GM18870 (cell line): ENCODE data around the gene FAM216B.
"Not testable (repeated sequence)": the region's sequence is repeated elsewhere in the genome, so short reads cannot be mapped to it uniquely, and the experiment has no call there.

ENCODE experiments used
- ATAC-seq: cut with Tn5 transposase; IDR thresholded peaks from one replicate; pipeline ENCODE4 v1.9.1; 2021; ENCODE audit warnings: moderate library complexity; ENCODE audit not compliant: unreplicated experiment

The FAM216B gene

DNA sequence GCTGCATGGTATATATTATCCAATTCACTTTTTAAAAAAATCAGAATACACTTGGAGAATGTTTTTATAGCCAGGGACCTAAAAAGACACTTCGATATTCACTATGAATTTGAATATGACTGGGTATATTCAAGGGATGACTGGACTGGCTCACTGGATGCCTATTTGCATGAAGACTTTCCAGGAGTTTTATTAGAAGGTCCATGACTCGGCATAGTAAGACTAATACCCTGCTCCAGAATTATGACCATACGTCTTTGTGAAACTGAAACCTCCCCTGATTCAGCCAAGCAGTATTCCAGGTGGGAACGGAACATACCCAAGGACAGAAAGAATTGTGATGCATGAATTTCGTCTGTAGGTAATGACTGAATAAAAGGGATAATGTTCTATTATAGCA, 3.9 kb upstream of the FAM216B start:
- no peak for ATAC-seq

DNA sequence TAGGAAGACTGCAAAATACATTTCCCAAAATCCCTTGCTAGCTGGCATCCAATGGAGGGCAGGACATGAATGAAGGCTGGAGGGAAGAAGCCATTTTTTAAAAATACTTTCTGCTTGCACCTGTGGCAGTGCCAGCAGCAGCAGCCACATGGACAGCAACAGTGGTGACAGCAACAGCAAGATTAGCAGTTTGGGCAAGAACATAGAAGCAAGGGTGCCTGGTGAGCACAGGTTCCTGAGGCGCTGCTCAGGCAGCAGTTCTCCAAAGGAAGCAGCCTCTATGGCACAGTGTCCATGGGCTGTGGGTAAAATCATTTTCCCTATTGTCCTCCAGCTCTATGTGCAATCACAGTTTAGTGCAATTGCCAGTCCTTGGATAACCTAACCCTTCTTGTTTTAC, 1.3 kb upstream of the FAM216B start:
- ATAC-seq: no peak

DNA sequence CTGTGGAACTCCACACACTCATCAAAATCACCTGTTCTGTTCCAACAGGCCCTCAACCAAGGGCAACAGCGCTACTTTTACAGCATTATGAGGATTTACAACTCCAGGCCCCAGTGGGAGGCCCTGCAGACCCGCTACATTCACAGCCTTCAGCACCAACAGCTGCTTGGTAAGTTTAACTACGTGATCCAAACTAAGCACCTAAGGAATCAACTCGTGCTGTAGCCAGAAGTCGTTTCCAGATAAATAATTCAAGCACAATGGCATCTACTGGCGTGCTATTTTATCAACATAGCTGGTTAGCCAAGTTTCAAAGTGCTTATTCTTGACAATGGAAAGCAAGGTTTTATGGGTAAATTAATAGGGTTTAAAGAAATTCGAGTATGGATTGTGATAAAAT, 5.3 kb downstream of the FAM216B start:
- no peak for ATAC-seq

DNA sequence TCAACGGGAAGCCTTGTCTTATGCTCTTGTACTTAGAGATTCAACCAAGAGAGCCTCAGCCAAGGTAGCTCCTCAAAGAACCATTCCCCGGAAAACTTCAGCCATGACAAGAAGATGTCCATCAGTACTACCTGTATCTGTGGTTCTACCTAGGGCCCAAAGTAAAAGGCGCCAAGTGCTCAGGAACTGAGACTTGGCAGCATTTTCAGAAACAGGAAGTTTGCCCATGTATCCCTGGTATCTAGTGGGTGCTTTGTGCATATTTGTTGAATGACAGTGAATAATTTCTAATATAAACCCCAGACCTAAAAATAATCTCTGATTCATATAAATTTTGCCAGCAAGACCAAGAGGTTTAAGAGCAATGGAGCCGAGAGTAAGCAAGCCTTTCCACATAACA, 7.2 kb downstream of the FAM216B start:
- no peak for ATAC-seq

DNA sequence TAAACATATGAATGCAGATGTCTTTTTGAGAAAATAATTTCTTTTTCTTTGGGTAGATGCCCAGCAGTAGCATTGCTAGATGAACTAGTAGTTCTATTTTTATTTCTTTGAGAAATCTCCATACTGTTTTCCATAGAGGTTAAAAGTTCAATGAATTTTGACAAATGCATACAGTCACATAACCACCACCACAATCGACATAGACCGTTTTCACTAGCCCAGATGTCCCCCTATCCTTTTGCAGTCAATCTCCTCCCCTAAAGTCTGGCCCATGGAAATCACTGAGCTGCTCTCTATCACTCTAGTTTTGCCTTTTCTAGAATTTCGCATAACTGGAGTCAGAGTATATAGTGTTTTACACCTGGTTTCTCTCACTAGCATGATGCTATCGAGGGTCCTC, 10.8 kb downstream of the FAM216B start:
- no peak for ATAC-seq

DNA sequence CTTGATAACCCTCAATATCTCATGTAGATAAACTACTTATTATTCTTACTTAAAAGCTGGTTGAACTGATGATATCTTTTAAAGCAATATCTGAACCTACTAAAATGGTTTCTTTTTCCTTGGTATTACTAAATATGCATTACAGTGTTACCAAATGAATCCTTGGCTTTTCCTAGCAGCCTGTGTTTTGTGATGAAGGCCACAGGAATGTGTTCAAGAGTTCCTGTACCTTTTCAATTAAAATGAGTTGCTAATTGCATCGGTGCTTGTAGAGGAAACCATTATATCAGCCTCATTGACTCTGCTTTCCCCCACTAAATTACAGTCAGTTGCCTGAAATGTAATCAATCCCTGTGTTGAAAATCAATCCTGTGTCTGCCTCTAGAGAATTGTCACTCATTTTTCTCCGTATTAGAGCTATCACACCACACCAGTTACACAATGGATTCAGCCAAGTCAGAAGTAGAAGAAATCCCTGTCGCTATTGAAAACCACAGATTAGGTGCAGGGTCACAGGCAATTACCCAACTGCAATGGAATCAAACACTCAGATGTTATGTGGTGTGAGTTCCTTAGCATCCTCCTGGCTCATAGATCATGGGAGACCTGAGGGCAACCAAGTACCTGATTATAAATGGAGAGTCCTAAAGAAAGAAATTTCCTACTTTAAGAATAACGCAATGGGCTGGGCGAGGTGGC, 13.3 kb downstream of the FAM216B start:
- ATAC-seq: no peak

DNA sequence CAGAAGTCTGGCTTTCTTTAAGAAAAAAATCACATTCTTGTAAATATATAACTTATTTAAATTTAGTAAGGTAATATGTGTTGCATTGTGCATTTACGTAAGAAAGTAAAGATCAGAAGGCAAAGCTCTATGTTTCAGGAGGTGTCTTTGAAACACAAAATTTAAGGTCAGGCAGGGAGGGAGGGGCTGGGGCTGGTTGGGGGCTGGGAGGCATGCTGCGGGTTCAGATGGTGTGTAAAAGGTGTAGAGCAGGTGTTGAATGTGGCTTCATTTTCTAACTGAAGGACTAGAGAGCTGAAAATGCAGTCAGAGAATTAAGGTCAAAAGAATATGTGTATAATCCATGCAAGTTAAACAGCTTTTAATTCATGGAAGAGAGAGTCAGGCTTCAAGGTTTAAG, 14.3 kb downstream of the FAM216B start:
- ATAC-seq: no peak

DNA sequence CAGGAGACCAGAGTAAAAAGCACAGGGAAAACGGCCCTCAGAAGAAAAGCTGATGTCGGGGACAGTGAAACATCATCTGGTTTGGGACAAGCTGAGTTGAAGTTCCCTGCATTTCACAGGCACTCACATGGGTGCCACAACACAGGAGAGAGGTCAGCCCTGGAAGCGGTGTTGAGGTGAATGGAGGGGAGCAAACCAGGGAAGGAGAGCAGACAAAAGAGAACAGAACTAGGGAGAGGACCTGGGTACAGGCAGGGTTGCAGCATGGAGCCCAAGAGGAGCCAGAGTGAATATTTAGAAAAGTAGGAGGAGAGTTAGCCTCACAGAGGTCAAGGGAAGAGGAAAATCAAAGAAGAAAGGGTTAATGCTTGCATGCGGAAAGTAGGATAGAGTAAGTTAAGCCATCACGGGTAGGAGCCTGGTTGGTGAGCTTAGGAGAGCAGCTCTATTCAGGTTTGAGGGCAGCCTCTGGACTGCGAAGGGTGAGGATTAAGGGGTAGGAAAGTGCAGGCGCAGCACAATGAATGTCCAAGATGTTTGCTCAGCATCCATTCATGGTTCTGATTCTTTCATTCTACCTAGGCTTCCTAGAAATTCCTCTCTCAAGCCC, 15.5 kb downstream of the FAM216B start:
- ATAC-seq: no peak

DNA sequence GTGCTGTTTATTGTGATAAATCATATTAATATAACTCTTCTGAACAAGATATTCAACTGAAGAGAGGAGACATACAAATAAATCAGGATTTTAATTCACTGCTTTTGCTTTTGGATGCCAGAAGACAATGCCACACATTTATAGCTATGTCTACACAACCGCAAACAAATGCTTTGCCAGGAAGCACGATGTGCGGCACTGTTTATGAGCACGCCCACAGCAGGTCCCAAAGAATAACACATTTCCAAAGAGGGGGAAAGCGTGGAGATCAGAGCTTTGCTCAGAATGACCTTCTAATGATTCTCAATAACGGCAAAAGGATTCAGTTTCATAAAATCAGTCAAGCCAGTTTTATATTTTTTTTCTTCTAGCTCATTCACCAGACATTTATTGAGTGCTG, 16.7 kb downstream of the FAM216B start:
- no peak for ATAC-seq

DNA sequence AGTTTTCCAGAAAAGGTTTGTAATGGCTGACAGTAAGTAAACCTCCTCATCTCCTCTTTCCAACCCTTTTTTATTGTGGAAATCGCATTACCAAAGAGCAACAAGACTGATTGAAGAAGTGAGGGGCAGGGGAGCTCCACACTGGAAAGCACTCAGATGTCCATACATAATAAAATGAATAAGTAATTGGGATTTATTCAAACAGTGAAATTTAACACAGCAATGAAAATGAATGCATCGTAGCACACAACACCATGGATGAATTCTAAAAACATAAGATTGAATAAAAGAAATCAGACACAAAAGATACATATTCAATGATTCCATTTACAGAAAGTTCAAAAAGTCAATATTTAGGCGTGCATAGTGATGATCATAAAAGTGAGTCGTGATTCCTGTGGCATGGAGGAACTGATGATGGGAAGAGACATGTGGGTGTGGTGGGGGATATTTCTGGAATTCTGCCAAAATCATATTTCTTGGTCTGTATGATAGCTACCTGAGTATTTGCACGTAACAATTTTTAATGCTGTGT, 18.8 kb downstream of the FAM216B start:
- ATAC-seq: no peak

DNA sequence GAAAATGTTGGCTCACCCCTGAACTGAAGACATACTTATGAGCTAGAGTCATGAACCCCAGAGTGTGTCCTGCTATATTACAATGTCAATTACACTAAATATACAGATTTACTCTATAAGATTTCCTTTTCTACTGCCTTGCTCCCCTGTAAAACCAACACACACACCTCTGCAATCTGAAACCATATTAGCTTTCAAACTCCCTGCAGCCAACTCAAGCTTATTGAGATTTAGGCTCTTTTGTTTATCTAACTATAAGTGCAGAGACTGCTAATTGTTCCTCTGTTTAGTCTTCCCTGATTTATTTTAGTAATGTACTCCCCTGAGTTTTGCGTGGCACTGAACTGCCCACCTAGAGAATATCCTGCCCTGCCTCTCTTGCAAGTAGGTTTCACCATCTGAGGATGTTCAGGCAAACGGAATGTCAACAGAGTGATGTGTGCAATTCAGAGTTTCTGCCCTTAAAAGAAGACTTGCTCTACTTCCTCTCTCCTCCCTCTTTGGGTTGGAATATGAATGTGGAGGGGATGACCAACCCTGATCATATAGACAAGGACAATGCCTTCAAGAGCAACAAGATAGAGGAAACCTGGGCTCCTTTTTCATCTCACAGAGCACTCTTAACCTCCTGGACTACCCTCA, 22.3 kb downstream of the FAM216B start:
- ATAC-seq: no peak

DNA sequence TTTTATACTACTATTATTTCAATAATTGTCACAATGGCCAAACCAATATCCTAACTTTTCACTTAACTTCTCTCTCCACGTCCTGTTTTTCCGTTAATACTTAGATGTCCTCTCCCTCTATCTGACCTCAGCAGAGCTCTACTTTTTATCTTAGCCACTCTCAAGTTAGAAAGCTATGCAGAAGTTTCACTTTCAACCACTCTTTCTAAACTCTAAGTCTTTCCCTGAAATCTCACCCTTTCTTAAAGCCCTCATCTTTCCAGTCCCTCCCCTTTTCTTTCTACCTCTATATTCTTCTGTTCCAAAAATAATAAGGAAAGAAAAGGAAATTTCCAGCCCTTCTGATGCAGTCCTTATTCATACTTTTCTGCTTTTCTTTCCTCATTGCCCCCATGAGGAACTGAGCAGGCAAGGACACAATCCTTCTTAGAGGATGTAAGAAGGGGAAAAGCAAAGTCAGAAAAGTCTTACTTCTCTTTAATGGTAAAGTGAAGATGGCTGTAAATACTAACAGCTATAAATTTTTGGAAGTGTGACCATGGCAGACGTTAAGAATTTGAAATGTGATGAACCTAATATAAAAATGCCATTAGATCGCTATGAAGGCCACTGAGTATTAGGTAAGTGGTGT, 23.0 kb downstream of the FAM216B start:
- peak; percentile 57 for ATAC-seq

DNA sequence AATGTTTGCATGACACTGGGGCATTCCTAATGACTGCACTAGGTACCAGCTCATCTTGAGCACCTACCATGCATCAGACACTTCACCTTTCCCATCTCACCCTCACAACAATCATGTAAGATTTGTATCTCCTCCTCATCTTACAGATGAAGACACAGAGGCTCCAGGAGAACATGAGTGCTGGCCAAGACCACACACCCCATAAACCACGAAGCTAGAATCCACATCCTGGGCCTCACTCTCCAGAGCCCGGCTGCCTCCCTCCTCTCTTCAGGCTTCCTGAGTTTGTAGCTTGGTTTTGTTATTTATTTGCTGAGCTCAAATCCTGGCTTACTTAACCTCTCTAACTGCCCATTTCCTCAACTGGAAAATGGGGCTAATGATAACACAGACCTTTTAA, 25.9 kb downstream of the FAM216B start:
- no peak for ATAC-seq

DNA sequence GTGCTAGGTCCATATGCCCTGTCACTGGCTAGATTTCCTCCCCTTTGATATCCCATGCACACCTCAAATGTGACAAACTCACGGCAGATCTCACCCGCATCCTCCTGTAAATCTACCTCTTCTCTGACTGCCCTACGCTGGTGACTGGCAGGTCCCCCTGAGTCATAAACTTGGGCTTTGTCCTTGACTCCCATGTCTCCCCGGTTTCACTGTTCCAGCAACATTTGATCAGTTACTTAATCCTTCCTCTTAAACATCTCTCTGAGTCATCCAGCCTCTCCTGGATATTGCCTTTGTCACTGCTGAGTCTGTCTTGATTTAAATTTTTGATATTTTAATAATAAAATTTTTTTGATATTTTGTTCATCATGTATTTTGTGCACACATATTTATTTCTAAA, 26.5 kb downstream of the FAM216B start:
- ATAC-seq: no peak

DNA sequence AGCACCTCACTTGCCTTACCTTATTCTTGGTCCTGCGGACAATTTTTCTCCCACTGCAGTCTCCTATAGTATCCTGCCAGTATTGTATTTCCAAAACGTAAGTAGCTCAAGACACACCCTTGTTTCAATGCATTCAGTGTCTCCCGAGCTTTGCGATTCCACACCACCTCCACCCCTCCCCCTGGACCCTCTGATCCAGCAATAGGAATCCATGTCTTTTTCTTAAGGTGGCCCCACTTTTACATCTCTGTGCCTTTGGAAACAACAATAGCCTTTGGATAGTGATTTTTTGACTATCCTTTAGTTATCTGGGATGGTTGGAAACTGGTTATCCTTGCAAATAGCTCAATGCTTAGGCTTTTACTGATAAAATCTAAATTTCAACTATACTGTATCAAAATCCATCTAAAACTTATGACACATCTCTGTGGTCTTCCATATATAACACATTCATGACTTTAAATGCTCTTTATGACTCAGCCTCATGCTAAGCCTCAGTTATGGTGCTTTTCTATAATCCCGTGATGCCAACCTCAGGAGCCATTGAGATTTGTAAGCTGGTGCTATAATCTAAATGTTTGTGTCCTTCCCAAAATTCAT, 27.1 kb downstream of the FAM216B start:
- no peak for ATAC-seq

DNA sequence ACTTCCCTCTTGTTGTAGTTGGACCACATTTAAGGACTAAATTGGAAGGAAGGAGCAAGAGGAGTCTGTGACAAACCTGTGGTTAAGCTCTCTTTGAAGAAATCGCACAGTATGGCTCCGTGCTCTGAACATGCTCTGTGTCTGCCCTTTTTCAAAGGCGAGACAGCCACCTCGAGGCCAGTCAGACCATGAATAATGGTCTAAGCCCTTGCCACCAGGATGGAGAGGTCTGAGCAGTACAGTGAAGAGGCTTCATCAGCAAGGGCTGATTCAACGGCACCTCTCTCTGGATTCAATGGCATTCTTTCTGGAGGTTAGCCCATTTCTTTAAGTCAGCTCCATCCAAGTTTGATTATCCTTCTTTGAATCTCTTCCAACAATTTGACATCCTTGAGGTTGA, 30.9 kb downstream of the FAM216B start:
- no peak for ATAC-seq

DNA sequence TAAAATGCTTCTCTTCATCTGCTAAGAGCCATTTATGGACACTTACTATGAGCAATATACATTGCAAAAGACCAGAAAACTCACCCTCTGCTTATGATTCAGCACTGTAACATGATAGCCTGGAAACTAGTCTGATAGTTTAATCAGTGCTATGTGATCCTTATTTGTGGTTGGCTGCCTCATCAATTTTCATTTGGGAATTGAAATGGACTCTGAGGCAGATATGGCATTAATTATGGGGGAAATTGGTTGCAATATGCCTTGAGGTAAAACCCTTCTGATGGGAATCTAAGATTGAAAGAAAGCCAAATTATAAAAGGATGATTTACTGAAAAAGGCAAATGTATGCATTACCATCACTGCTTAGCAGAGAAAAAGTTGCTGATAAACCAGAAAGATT, 33.5 kb downstream of the FAM216B start:
- ATAC-seq: no peak

DNA sequence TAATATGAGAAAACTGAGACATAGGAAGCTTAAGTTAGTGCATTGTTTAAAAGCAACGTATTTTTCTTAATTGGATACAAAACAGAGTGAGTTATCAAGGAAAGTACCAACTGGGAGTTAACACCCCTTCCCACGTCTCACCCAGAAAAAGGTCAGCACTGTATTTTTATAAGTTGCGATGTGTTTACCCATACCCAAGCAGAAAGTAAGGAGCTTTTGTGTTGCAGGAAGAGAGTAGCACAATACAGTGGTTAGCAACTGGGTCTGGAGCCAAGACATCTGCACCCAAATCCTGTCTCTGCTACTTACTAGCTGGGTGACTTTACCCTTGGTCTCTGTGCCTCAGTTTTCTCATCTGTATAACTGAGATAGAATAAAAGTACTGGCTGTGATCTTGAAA, 34.3 kb downstream of the FAM216B start:
- no peak for ATAC-seq

DNA sequence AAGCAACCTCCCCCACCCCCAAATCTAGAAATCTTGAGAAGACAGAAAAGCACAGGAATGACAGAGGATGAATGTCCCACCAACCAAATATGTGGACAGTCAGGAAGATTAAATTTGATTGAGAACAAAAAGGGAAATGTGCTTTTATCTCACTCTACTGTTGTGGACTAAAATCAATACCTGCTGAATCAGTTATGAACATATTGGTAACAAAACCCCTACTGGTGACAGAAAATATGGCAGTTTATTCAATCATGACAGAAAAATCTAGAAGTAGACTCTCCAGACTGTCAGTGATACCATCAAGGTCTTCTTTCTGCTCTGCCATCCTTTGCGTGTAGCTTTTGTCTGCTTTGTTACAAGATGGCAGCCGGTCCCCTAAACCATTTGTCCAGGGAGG, 35.2 kb downstream of the FAM216B start:
- ATAC-seq: no peak

DNA sequence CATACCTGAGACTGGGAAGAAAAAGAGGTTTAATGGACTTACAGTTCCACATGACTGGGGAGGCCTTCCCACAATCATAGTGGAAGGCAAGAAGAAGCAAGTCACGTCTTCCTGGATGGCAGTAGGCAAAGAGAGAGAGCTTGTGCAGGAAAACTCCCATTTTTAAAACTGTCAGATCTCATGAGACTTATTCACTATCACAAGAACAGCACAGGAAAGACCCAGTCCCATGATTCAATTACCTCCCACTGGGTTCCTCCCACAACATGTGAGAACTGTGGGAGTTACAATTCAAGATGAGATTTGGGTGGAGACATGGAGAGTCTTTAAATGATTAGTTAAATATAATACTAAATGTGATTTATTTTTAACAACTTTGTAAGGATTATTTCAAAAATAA, 38.3 kb downstream of the FAM216B start:
- ATAC-seq: not testable (repeated sequence)

DNA sequence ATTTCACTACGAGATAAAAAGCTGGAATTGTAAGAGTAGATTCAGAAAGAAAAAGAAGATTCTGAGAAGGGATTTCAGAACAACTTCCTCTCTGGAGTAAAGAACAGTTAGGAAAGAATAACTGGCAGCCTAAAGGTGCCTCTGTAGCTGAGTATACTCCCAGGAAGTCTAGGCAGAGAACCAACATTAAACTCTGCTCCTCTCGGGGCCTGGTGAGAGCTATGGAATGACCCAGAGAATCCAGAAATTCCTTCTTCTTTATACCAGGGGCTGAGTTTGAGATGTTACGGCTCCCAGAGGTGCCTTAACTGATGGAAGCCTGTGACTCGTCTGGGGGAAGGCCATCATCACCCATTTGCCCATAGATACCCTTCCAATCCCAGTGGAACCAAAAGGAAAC, 39.1 kb downstream of the FAM216B start:
- ATAC-seq: no peak
